Renal cortex interstitium (tissue), 11 donors: ENCODE data around the gene ANAPC7. TPM values are rescaled to one million over a fixed set of nuclear protein-coding genes. Genes with fewer than 3 reads are reported as not detected.

ENCODE experiments used
- DNase-seq, 11 donors: peaks; one replicate each; pipeline ENCODE4 v3.0.0-alpha.2; 2013; ENCODE audit warnings: low read depth in 9 of 11, low spot score in 4 of 11; ENCODE audit errors: extremely low read depth in 1 of 11
- polyA plus RNA-seq, 3 donors: library from polyadenylated mRNA; unstranded; fragments of 120-200 nt; gene quantifications; one replicate each; pipeline ENCODE4 v1.2.1, GENCODE V29; 2013; ENCODE audit not compliant: insufficient read length in 3 of 3

The ANAPC7 gene
- polyA plus RNA-seq, 3 donors, result 70.2 to 90.3 (median 75.2) TPM

- no peak for DNase-seq
Measured at GRCh38 chr12:110338754-110339153, 64.8 kb downstream of the ANAPC7 start.

DNA sequence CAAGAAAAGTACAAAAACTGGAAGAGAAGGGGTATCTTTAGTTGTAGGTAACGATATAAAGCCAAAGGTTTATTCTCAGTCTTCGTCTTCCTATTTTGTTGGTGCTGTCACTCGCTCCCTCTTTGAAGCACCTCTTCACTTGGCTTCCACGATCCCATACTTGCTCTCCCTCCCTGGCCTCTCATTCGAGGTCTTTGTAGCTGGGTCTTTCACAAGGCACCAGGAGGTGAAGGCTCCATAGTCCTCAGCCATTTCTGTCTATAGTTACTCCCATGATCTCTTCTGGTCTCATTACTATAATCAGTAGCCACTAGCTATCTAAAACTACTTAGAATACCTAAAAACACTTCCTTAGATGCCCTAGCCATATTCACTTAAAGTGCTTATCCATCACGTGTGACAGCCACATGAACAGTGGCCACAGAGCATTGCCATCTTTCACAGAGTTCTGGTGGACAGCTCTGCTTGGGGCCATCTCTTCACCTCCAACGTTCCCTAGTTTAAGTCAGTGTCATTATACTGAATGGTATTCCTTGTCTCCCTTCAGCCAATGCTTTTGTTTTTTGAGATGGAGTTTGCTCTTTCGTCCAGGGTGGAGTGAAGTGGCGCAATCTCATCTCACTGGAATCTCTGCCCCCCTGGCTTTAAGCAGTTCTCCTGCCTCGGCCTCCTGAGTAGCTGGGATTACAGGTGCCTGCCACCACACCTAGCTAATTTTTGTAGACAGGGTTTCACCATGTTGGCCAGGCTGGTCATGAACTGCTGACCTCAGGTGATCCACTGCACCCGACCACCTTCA lies 65.4 kb downstream of the ANAPC7 start:
- DNase-seq, result no peak

DNA sequence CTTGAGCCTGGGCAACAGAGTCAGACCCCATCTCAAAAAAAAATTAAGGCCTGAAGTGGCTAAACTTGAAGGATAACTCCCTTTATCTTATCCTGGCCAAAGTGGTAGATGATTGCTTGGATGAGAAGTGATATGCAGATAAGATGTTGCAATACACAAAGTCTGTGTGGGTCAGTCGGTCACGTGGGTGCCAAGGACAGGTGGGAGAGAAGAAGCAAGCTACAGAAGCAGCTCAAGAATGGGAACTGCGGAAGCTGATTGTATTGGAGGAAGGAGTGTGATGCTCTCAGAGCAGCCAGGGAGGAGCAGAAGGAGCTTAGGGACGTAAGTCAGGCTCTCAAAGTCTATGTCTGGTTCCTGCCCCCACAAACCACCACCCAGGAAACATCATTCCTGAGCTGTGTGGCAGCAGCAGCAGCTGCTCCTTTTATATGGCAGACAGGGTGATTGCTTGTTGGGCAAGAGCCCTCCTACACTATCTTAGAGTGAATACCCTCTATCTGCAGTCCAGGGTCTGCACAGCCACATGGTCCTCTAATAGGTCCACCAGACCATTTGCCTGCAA lies 67.9 kb downstream of the ANAPC7 start:
- DNase-seq, result no peak

DNA sequence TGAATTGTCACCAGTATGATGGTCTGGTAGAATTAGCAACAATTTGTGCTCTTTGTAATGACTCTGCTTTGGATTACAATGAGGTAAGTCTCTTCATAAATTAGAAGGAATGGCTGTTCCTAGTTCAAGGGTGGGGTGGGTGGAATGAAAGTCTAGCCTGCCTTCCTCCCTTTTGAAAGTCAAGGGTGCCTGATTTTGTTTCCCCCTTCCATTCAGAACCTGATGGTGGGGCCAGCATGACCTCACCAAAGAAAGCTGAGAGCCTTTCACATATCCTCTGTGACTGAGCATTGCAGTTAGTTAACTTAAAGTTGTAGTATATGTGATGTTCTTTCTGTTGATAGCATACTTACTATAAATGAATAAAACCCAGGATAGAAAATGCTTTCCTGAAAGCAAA lies 70.3 kb downstream of the ANAPC7 start:
- no peak for DNase-seq

GRCh38 chr12:110330544-110330943 lies 73.0 kb downstream of the ANAPC7 start:
- DNase-seq, result no peak

GRCh38 chr12:110330124-110330523 lies 73.4 kb downstream of the ANAPC7 start:
- no peak for DNase-seq

DNA sequence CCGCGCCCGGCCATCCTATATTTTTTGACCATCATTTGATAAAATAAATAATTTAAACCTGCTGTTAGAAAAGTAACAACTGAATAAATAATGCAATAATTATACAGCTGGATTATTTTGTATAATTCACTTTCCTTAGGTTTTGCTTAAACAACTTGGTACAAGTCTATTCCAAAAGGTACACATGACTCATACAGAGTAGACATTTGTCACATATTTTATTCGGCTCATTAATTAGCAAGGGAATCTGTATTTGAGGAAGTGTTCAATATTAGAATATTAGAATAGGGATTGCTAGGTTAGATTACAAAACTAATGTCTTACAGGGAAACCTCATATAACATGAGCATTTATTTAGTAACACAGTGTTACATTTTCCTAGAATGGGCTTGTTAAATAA lies 73.8 kb downstream of the ANAPC7 start:
- no peak for DNase-seq

Other genes with a start within 250 kb of the ANAPC7 start
- 100 to 1,000 TPM; 157 to 168 (median 162) TPM for gene ATP2A2, start 122.5 kb downstream of the ANAPC7 start, polyA plus RNA-seq
- gene ARPC3, start 46.6 kb upstream of the ANAPC7 start, polyA plus RNA-seq, result 100 to 1,000 TPM; 241 to 266 (median 248) TPM
- 10 to 100 TPM; 31.6 to 37.3 (median 33.1) TPM for gene GPN3, start 64.5 kb upstream of the ANAPC7 start, polyA plus RNA-seq
- 10 to 100 TPM; 16.3 to 18.1 (median 17.1) TPM for gene FAM216A, start 65.1 kb upstream of the ANAPC7 start, polyA plus RNA-seq
- gene VPS29, start 98.4 kb upstream of the ANAPC7 start, polyA plus RNA-seq, result 100 to 1,000 TPM; 133 to 152 (median 142) TPM
- gene RAD9B, start 98.6 kb upstream of the ANAPC7 start, polyA plus RNA-seq, result 1 to 10 TPM in 2 of 3 donors, under 1 TPM in 1; 0.92 to 1.3 (median 1.2) TPM
- 10 to 100 TPM; 19.0 to 22.7 (median 21.0) TPM for gene PPTC7, start 179.6 kb upstream of the ANAPC7 start, polyA plus RNA-seq
- gene TCTN1, start 210.4 kb upstream of the ANAPC7 start, polyA plus RNA-seq, result 100 to 1,000 TPM in 1 of 3 donors, 10 to 100 TPM in 2; 77.2 to 105 (median 93.8) TPM